ENCODE measurements around the gene CGB7.
"Not testable (repeated sequence)": the region's sequence is repeated elsewhere in the genome, so short reads cannot be mapped to it uniquely, and the experiment has no call there.

CGB7 gene

DNA sequence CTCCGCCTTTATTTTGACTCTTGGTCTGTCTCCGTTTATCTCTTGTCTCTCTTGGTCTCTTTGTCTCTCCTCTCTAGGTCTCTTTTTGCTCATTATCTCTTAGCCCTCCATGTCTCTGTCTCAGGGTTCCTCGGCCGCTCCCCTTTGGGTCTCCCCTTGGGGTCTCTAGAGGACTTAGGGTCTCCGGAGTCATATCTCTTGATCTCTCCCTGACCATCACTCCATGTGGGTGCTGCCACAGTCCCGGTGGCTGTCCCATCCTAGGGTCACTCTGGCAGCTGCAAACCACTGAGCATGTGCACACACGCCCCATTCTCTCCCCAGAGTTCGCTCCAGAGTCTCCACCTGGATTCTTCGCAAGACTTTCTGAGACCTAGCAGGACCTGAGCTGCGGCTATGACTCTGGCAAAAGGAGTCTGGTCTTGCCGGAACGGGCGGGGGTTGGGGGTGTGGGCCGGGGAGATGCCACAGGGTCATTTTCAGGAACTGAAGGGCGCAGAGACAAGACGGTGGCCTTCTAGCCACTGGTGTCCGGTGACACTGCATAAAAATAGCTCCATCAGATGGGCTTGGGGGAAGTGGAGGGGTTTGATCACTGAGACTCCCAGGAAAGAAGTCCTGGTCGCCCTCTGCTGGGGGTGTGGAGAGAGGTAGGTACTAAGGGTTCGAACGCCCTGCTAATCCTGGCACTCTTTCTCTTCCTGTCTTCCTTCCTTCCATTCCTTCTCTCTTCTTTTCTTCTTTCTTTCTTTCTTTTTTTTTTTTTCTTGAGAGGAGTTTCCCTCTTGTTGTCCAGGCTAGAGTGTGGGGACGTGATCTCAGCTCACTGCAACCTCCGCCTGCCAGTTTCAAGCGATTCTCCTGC is 16.2 kb upstream of the CGB7 start:
- DNase-seq, result no peak

DNA sequence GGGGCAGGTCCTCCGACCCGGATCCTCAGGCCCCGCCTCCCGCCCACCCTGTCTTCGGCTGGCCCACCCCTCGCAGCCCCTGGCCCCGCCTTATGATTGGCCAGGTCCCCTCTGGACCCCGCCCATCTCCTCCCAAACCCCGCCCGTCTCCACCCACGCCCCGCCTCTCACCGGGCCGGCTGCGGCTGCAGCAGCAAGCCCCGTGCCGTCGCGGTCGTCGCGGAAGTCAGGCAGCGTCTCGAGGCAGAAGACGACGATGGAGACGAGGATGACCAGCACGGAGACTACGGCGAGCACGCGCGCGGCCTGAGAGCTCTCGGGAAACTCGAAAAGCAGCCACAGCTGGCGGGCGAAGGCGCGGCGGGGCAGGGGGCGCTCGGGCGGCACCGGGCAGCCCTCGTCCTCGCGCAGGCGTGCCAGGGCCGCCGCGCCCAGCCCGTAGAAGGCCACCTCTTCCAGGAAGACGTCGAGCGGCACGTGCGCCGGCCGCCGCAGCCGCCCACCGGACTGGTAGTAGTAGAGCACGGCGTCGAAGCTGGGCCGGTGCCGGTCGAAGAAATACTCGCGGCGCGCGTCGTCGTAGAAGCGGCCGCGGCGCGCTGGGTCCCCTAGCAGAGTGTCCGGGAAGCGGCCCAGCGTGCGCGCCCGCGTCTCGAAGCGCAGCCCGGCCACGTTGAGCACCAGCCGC is 14.5 kb upstream of the CGB7 start:
- no peak for DNase-seq

DNA sequence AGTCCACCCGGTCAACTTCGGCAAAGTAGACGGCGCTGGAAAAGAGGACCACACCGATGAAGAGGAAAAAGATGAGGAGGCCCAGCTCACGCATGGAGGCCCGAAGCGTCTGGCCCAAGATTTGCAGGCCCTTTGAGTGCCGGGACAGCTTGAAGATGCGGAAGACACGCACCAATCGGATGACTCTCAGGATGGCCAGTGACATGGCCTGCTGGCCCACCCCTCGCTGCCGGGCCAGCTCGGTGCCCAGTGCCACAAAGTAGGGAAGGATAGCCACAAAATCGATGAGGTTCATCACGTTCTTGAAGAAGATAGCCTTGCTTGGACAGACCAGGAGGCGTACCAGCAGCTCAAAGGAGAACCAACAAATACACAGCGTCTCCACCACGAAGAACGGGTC is 12.9 kb upstream of the CGB7 start:
- no peak for DNase-seq

GRCh38 chr19:49069026-49069425 is 11.5 kb upstream of the CGB7 start:
- no peak for DNase-seq

DNA sequence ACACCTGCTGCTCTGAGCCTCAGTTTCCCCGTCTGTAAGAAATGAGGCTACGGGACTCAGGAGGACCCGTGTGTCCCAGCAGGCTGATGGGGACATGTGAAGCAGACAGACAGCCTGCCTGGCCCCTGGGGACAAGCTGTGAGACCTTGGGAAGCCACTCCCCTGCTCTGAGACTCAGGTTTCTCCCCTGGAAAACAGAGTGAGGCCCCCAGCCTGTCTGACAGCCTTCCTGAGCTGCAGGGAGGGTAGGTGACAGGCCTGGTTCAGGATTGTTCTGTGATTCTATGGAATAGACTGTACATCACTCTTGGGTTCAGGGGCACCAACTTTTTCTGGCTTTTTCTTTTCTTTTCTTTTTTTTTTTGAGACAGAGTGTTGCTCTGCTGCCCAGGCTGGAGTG is 10.0 kb upstream of the CGB7 start:
- DNase-seq, result no peak

DNA sequence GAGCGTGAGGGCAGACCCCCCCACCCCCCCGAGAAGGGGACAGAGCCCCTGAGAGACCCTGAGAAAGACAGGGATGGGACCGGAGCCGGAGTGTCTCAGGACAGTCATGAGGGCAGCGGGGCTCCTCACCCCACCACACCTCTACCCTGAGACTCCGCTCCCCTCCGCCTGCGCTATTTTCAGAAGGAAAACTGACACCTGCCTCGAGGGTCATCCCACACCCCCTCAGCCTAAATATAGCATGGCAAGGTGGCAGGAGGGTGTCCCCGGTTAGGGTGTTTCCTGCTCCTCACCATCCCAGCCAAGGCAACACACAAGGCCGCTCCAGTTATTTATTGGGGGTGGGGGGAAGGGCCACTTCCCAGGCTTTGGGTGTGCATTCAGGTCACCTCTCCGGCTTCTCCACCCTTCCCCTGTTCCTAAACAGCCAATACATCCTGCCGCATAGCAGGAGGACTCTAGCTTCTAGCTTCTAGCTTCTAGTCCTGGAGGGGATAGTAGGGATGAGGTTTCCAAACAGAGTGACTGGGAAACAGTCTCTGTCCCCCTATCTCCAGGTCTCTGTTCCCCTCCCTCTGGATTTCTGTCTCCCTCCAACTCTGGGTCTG is 8.5 kb upstream of the CGB7 start:
- DNase-seq, result no peak

GRCh38 chr19:49064768-49065611 is 7.4 kb upstream of the CGB7 start, which contains the start of gene NTF4:
Gene NTF4, minus strand, starts transcription at chr19:49064818. Its CDS starts 2,821 bp downstream, at chr19:49061997.
- no peak for DNase-seq

GRCh38 chr19:49064029-49064629 is 6.6 kb upstream of the CGB7 start:
- DNase-seq, result no peak

DNA sequence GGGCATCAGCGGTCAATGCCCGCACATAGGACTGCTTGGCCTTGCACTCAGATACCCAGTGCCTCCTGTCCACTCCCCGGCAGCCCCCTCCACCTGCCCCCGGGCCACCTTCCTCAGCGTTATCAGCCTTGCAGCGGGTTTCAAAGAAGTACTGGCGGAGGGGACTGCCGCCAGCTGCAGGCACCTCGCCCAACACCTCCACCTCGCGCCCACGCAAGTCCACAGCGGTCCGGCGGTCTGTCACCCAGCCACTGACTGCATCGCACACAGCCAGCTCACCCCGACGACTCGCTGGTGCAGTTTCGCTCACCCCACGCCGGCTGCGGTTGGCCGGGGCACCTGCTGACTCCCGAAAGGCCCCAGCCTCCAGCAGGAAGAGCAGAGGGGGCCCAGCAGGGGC is 3.9 kb upstream of the CGB7 start:
- DNase-seq, result no peak

DNA sequence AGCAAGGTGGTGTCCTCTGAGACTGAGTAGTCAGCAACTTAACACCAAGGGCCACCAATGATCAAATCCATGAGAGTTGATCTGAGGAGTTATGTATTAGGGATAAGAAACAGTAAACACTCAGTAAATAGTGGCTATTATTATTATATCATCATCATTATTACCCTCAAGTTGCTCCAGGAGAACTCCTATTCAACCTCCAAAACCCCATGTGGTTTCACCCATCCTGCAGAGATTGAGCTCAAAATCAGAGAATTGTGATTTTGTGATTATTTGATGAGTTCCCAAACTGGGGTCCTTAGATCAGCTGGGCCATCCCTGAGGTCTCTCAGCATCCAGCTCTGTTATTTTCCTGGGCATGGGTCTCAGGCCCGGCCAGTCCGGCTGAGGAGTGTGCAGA is 3.5 kb upstream of the CGB7 start:
- no peak for DNase-seq

DNA sequence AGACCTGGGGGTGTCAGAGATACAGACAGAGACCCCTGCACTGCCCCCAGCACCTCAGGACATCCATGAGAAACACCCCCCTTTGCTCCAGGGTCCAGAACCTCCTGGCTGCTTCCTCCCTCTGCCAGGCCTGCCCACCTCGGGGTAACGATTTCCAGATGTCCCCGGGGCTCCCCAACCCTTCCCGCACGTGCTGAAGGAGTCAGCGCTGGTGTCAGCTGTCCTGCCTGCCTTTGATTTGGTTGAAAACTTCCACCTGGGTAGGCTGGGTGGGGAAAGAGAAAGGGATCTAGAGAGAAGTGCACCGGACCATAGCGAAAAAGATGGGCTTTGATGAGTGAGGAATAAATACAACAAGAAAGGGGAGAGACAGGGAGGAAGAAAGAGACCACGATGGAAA is 1.5 kb upstream of the CGB7 start:
- DNase-seq, result no peak

DNA sequence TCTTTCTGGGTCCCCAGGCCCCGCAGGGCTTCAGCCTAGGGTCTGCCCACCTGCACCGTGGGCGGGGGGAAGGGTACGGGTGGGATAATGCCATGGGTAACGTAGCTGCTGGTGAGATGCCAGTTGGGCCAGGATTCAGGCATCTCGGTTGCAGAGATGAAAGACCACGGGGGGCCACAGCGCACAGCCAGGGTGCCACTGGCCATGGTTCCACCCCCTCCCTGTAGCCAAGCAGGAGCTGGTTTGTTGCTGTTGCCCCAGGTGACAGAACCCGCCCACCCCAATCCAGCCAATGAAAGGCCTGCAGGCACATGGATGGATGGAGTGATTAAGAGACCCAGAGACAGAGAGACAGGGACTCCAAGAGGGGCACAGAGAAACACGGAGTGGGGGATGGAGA is 1.0 kb upstream of the CGB7 start:
- no peak for DNase-seq

GRCh38 chr19:49056902-49057596 is 500 bp downstream of the CGB7 start:
- not testable (repeated sequence) for DNase-seq

DNA sequence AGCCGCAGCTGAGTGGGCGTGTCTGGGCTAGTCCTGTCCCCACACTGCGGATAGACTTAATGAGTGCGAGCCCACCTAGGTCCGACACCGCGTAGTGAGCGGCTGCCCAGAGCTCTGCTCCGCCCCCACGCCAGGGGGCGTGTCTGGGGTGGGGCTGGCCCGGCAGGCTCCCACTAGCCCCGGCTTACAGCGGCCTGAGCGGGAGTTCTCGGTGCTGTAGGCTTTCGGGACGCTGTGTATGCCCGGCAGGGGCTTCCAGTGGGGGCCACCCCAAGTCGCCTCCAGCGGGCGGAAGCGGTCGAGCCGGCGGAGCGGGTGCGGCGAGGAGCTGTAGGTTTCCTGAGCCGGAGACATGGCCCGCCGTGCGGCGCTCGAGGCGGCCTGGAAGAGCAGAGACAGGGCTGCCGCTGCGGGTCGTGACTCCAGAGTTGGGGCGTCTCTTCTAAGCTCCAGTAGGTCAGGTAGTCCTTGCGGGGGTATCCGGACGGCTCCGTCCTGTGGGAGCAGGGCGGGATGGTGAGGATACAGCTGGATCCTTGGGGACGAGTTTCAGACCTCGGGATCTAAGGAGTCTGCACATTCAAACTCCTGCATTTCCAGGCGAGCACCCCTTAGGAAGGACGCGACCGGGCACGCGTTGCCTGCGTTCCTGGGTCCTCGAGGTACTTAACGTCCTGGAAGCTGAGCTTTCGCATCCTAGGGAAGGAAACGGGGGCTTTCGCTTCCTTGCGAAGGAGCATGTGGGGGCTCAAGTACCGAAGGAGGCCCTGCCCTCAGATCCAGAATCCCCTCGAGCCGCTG is 1.2 kb downstream of the CGB7 start:
- DNase-seq, result peak; percentile 28

- DNase-seq, result not testable (repeated sequence)
Observed at GRCh38 chr19:49050376-49051033, 7.0 kb downstream of the CGB7 start.

DNA sequence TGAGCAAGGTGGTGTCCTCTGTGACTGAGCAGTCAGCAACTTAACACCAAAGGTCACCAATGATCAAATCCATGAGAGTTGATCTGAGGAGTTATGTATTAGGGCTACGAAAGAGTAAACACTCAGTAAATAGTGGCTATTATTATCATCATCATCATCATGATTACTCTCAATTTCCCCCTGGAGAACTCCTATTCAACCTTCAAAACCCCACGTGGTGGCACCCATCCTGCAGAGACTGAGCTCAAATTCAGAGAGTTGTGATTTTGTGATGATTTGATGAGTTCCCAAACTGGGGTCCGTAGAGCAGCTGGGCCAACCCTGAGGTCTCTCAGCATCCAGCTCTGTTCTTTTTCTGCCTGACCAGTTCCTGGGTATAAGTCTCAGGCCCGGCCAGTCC is 7.7 kb downstream of the CGB7 start:
- not testable (repeated sequence) for DNase-seq

DNA sequence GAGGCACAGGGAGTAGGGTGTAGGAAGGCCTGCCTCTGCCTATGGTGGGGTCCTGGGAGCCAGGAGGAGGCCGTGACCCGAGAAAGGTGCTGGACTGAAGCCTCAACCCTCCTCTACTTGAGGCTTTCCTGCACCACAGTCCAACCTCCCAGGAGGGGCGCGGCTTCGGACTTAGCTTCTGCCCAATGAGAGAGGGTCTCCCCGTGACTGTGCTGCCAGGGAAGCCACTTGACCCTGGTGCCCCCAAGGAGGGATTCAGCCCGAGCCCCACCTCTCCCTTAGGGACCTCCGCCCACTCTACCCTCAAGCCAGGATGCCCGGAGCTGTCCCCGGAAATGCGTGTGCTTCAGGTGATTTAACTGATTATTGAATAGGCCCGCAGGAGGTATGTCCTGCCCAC is 8.5 kb downstream of the CGB7 start, which contains the start of gene CGB8:
TSS of gene CGB8 (minus strand) at position 101 of the 400 bp plus-strand sequence. CDS start 372 bp downstream, outside the sequence.
- DNase-seq, result not testable (repeated sequence)

DNA sequence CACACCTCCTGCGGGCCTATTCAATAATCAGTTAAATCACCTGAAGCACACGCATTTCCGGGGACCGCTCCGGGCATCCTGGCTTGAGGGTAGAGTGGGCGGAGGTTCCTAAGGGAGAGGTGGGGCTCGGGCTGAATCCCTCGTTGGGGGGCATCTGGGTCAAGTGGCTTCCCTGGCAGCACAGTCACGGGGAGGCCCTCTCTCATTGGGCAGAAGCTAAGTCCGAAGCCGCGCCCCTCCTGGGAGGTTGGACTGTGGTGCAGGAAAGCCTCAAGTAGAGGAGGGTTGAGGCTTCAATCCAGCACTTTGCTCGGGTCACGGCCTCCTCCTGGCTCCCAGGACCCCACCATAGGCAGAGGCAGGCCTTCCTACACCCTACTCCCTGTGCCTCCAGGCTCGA is 14.0 kb downstream of the CGB7 start, which contains the start of gene CGB5:
TSS of gene CGB5 (plus strand) at position 301 of the 400 bp plus-strand sequence. CDS start 362 bp downstream, outside the sequence.
- DNase-seq, result not testable (repeated sequence)

- DNase-seq, result not testable (repeated sequence)
Observed at GRCh38 chr19:49042666-49043065, 14.9 kb downstream of the CGB7 start.

GRCh38 chr19:49042177-49042576 is 15.4 kb downstream of the CGB7 start:
- DNase-seq, result no peak
